Hematopoietic multipotent progenitor cell (in vitro differentiated cells): ENCODE results near the gene FGF18. TPM values are rescaled to one million over a fixed set of nuclear protein-coding genes. Genes with fewer than 3 reads are reported as not detected.

Source experiments
- DNase-seq, 3 donors: peaks; one replicate each; pipeline ENCODE4 v3.0.0-alpha.2; 2011 to 2015; ENCODE audit warnings: low read depth in 2 of 3, low spot score in 2 of 3
- total RNA-seq: library from RNA; depleted of rRNA; stranded (reverse); fragments of >200 nt; gene quantifications from one replicate; pipeline ENCODE4 v1.2.3, GENCODE V29; 2012

The FGF18 gene
- total RNA-seq, 1 donor = 0.54 TPM

DNA sequence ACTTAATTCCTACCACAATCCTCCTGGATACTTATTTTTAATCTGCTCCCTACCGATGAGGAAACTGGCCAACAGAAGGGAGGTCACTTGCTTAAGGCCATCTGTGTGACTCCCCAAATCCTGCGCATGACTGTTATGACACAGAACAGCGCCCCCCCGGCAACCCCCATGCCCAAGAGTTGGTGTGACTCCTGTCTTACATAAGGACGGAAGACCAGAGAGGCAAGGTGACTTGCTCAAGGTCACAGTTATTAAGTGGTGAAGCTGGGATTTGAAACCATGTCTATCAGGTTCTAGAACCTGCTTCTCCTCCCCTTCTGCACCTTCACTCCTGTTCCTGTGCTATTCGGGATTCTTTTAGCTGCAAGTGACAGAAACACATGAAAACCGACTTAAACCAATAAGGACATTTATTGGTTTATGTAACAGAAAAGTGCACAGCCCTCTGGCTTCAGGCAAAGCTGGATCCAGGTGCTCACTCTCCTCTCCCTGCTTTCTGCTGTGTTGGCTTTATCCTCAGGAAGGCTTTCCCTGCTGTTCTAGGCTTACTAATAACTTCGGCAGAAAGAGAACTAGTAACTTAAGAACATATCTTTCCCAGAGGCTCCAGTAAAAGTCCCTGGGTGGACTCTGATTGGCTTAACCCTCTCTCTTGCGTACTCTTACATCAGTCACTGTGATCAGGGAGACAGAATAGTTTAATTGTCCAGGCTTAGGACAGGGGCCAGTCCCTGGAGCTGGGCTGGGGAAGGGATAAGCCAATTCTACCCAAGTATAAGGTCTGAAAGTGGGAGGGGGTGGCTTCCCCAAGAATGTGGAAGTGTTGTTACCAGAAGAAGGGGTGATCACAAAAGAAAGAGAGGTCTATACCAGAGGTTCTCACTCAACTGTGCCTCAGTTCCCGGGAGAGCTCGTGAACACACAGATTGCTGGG lies 43.7 kb downstream of the FGF18 start:
- DNase-seq = no peak

DNA sequence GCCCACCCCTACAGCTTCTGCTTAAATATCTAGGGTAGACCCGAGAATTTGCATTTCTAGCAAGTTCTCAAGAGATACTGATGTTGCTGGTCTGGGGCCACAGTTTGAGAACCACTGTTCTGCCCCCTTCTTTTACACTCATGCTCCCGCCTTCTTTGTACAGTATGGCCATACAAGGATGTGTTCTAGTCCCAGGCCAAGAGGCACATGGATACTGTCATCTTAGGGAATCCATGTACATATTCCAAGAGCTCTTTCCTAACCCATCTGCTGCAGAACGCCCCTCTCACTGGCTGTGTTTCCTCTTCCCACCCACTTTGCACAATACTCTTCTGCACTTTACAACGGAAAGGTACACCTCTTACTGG lies 44.4 kb downstream of the FGF18 start:
- DNase-seq = no peak

DNA sequence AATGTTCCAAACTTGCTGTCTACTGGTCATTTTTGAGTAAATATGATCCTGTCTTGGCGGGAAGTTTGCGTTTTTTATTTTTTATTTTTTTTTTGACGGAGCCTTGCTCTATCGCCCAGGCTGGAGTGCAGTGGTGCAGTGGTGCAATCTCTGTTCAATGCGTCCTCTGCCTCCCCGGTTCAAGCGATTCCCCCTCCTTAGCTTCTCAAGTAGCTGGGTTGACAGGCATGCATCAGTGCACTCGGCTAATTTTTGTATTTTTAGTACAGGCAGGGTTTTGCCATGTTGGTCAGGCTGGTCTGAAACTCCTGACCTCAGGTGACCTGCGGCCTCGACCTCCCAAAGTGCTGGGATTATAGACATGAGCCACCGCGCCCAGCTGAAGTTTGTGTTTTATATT lies 45.4 kb downstream of the FGF18 start:
- no peak for DNase-seq

DNA sequence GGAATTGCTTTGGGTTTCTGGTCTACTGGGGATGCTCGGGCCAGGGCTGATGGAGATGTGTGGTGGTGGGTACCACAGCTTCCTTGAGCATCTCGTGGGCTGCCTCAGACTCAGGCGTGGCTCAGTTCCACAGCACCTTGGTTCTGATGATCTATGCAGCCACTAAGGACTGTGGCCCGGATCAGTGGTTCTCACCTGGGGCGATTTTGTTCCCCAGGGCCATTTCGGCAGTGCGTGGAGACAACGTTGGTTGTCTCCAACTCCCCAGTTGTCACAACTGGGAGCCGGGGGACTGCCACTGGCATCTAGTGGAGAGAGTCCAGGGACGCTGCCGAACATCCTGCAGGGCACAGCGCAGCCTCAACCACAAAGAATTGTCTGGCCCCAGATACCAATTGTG lies 47.7 kb downstream of the FGF18 start:
- DNase-seq = no peak

- DNase-seq = no peak
Observed at GRCh38 chr5:171469326-171469725, 49.9 kb downstream of the FGF18 start.

GRCh38 chr5:171470420-171470819 lies 51.0 kb downstream of the FGF18 start:
- DNase-seq = no peak

GRCh38 chr5:171474230-171474813 lies 54.9 kb downstream of the FGF18 start:
- DNase-seq = no peak

DNA sequence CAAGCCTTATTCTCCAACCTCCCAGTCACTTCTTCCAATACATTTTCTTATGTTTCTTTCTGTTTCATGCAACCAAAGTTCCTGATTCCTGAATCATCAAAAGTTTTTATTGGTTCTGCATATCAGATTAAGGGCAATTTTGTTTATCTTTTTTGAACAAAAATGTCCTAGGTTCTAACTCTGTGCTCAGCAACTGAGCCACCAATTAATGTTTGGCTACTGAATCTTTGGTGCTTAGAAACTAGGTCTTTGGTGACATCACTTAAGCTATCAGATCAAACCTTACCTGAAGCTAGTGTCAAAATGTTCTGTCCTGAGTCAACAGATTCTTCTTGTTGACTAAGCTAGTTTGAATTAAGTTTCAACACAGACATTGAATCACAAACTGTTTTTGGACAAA lies 56.1 kb downstream of the FGF18 start:
- no peak for DNase-seq

GRCh38 chr5:171476701-171477100 lies 57.3 kb downstream of the FGF18 start:
- no peak for DNase-seq

DNA sequence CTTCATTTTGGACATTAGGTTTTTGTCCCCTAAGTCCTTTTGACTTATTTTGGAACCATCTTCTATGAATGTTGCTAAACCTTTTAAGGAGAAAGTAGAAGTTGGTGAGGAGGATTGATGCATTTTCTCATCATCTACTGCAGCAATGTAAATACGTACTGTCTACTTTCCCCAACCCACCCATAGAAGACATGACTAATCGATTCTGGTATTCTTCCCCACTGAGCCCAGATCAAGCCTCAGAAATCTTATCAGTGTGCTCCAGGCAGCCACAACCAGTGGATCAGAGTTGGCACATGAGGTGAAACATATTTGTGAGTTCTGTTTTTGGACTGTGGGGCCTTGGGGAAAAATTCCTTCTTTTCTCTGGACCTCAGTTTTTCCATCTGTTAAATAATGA lies 57.7 kb downstream of the FGF18 start:
- peak in 2 of 3 donors; percentile 33 to 59 for DNase-seq

GRCh38 chr5:171477666-171478065 lies 58.2 kb downstream of the FGF18 start:
- no peak for DNase-seq

DNA sequence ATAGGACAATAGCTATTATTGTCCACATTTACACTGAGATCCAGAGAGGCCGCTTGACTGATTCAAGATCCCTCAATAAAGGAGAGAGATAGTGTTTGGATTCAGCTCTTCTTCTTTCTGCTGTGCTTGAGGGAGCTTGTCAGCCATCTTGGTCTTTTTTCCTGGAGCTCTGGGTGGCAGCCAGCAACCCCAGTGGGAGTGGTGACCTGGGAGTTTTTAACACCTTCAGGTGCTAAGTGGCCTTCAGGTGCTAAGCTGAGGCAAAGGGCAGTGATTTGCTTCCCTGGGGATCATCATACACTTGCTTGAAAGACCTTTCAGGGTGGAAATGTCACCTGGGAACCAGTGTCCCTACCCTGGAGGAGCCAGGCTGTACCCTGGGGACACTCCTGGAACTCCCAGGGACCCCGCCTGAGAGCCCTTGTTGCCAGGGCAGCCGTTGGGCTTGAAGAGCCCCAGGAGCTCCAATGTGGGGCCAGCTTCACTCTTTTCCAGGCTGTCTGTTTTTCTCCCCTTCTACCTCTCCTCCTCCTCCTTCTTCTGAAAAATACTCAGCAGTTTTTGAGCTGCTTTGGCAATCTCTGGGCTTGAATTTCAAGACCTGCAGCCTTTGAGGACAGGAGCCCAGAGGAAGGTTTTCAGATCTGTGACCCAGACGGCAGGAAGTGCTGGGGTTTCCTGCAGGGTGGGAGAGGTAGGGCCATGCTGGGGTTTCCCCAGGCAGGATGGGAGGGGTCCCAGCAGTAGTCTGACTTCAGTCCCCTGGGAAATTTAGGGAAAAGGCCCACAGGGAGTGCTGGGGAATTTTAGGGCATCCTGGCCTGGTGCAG lies 59.7 kb downstream of the FGF18 start:
- peak in 2 of 3 donors; percentile 16 to 27 for DNase-seq

DNA sequence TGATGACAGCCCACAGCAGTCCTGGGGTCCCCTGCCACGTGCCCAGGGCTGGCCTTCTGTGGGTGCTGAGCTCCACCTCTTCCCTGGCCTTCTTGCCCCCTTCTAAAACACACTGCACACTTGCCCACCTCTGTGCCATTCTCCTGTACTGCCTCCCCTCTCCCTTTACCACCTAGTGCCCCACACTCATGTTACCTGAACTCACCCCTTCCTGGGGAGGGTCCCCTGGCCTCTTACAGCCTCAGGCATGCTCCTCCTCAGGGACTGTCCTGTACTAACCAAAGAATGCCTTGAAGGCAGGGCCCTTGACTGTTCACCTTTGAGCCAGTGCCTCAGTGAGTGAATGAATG lies 60.3 kb downstream of the FGF18 start:
- DNase-seq = no peak

GRCh38 chr5:171480239-171480638 lies 60.8 kb downstream of the FGF18 start:
- no peak for DNase-seq

DNA sequence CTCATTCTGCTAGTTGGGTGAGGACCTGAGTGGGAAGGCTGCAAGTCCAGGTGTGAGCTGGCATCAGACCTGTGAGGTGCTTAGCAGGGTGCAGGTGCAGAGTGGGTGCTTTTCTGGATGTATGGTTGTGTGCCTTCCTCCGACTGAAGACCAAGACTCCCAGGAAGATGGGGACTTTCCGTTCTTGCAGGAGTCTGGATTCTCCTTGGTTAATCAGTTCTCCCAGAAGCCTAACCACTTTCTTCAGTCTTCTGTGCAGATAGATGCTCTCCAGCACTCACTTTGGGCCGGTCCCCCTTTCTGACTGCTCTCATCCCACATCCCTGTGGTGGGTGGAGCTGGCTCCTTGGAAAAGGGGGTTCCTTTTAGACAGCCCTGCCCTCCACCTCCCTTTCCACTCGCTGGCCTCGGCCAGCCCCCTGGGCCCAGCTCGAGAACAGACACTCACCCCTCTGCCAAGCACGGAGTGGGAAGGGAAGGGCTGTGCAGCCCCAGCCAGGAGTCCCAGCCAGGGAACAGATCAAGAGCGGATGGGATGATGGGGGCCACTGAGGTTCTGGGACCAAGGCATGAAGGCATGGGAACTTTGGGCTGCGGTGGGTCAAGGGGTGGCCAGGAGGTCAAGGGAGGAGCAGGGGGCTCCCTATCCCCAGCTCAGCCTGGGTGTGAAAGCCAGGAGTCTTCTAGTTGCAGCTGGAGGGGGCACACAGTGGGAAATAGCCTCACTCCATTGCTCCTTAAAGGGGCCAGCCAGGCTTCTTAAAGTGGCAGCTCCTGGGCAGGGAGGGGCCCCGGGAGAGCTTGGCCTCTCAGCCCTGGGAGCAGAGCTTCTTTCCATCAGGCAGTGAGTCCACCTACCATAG lies 62.4 kb downstream of the FGF18 start:
- no peak for DNase-seq

GRCh38 chr5:171482434-171482730 lies 62.9 kb downstream of the FGF18 start:
- no peak for DNase-seq

GRCh38 chr5:171483551-171484135 lies 64.2 kb downstream of the FGF18 start:
- no peak for DNase-seq

GRCh38 chr5:171484460-171484899 lies 65.0 kb downstream of the FGF18 start:
- peak; percentile 24 to 53 (median 35) for DNase-seq

GRCh38 chr5:171485668-171486067 lies 66.2 kb downstream of the FGF18 start:
- no peak for DNase-seq

- DNase-seq = no peak
Observed at GRCh38 chr5:171486613-171487012, 67.2 kb downstream of the FGF18 start.
